Endothelial cell of umbilical vein (primary cell): ENCODE results near the gene ZNF423. TPM values are rescaled to one million over a fixed set of nuclear protein-coding genes. Genes with fewer than 3 reads are reported as not detected.

Experiments used
- BruUV-seq: library from RNA; stranded (reverse); fragments of 400-500 nt; replicated peaks from 2 replicates; lab custom pipeline; 2021; lab: Mats Ljungman, UMichigan
- CTCF ChIA-PET: fragments of 300-600, 350-600 bp; sonication (Branson Sonifier 250); formaldehyde crosslinking; loops from one replicate; lab custom pipeline; 2021; ENCODE audit warnings: antibody characterized with exemption, inconsistent platforms; lab: Charles Lee
- POLR2A ChIA-PET: fragments of 300-600, 350-600 bp; sonication (Branson Sonifier 250); formaldehyde crosslinking; loops from one replicate; lab custom pipeline; 2021; ENCODE audit warnings: antibody characterized with exemption, inconsistent platforms; lab: Charles Lee
- DNase-seq: peaks from one replicate; pipeline ENCODE4 v3.0.0-alpha.2; 2011; ENCODE audit warnings: low read depth, low spot score
- FAIRE-seq: peaks from 2 replicates; lab custom pipeline; 2011; peaks lifted over from hg19 to GRCh38; lab: Jason Lieb, UNC
- H2AFZ ChIP-seq: 2 replicates; pipeline ENCODE4 v1.6.0; 2012; ENCODE audit warnings: low read depth, low read length, control low read depth, inconsistent platforms
- H3K27ac ChIP-seq: 2 replicates; pipeline ENCODE4 v1.5.1; 2011; ENCODE audit warnings: low read depth, mild to moderate bottlenecking, control low read depth, low read length, moderate library complexity; ENCODE audit not compliant: insufficient read depth
- H3K27me3 ChIP-seq, 2 experiments: 2 replicates each; pipeline versions ENCODE4 v1.6.0 to v1.6.1; 2011; ENCODE audit warnings: low read length in 2 of 2, mixed read lengths in 1 of 2; ENCODE audit not compliant: control insufficient read depth in 2 of 2, insufficient read depth in 2 of 2
- H3K36me3 ChIP-seq, 2 experiments: 2 replicates in 1 of 2; 3 replicates in 1 of 2; pipeline ENCODE4 v1.5.1; 2011; ENCODE audit warnings: low read length in 2 of 2, mild to moderate bottlenecking in 1 of 2, moderate library complexity in 1 of 2; ENCODE audit not compliant: control insufficient read depth in 2 of 2, insufficient read depth in 2 of 2; ENCODE audit errors: extremely low read depth in 1 of 2
- H3K4me1 ChIP-seq: 3 replicates; pipeline ENCODE4 v1.5.1; 2011; ENCODE audit warnings: mild to moderate bottlenecking, low read length; ENCODE audit not compliant: control insufficient read depth, insufficient read depth; ENCODE audit errors: extremely low read depth
- H3K4me2 ChIP-seq: 2 replicates; pipeline ENCODE4 v1.6.1; 2011; ENCODE audit warnings: low read length, control low read depth, mixed read lengths; ENCODE audit not compliant: insufficient read depth
- H3K4me3 ChIP-seq, 3 experiments: fragments of 200-600 bp in 1 of 3; sonication (generic), shearing (Covaris generic) in 1 of 3; replicated peaks in 1 of 3; 2 replicates each; pipeline ENCODE4 v1.5.1; 2011 to 2016; ENCODE audit warnings: control low read depth in 3 of 3, low read length in 3 of 3, mild to moderate bottlenecking in 2 of 3, inconsistent platforms in 1 of 3, low read depth in 1 of 3, moderate library complexity in 1 of 3; ENCODE audit not compliant: insufficient read depth in 1 of 3
- H3K79me2 ChIP-seq: 2 replicates; pipeline ENCODE4 v1.6.0; 2012; ENCODE audit warnings: low read length, inconsistent platforms; ENCODE audit not compliant: control insufficient read depth, insufficient read depth
- H3K9ac ChIP-seq: replicated peaks from 2 replicates; pipeline ENCODE3; 2011; ENCODE audit warnings: low read length, control low read depth; ENCODE audit not compliant: insufficient read depth; ENCODE audit errors: extremely low read depth
- H3K9me1 ChIP-seq: replicated peaks from 3 replicates; pipeline ENCODE4 v1.6.0; 2011; ENCODE audit warnings: mild to moderate bottlenecking, low read length; ENCODE audit not compliant: control insufficient read depth, insufficient read depth; ENCODE audit errors: extremely low read depth
- H3K9me3 ChIP-seq: replicated peaks from 2 replicates; pipeline ENCODE4 v1.5.1; 2012; ENCODE audit warnings: low read length, inconsistent platforms; ENCODE audit not compliant: control insufficient read depth, insufficient read depth
- H4K20me1 ChIP-seq: replicated peaks from 2 replicates; pipeline ENCODE3; 2011; ENCODE audit warnings: mild to moderate bottlenecking, low read length; ENCODE audit not compliant: control insufficient read depth, insufficient read depth; ENCODE audit errors: extremely low read depth
- EZH2 ChIP-seq: IDR thresholded peaks from 2 replicates; pipeline ENCODE4 v1.6.1; 2012; ENCODE audit warnings: borderline replicate concordance, low read depth, mild to moderate bottlenecking, moderate library complexity, low read length, inconsistent platforms; ENCODE audit not compliant: severe bottlenecking
- JUN ChIP-seq: IDR thresholded peaks from 2 replicates; pipeline ENCODE4 v1.6.1; 2011; ENCODE audit warnings: borderline replicate concordance, low read depth; ENCODE audit not compliant: insufficient read length, insufficient read depth
- MYC ChIP-seq: IDR thresholded peaks from one replicate; pipeline ENCODE4 v1.6.1; 2011; ENCODE audit warnings: mild to moderate bottlenecking, low read depth, low read length
- POLR2A ChIP-seq: IDR thresholded peaks from 2 replicates; pipeline ENCODE4 v1.6.1; 2012; ENCODE audit warnings: low read depth, mild to moderate bottlenecking, control low read depth, low read length
- POLR2AphosphoS5 ChIP-seq: IDR thresholded peaks from 2 replicates; pipeline ENCODE4 v1.6.1; 2012; ENCODE audit warnings: low read depth, mild to moderate bottlenecking, control low read depth, low read length, moderate library complexity; ENCODE audit not compliant: insufficient read depth
- dilution Hi-C: fragments of 300-500 bp; cut with MboI; formaldehyde crosslinking; loops from one replicate; pipeline ENCODE4 v1.15.0; 2019; ENCODE audit warnings: low sequenced_read_pairs; ENCODE audit not compliant: extremely low pct_ligation_motif_present
- intact Hi-C: fragments of 100-400 bp; cut with micrococcal nuclease; formaldehyde crosslinking; loops from one replicate; pipeline ENCODE4 v1.10.0; 2022
- polyA plus RNA-seq, 4 experiments: library from polyadenylated mRNA; depleted of rRNA in 3 of 4; stranded (reverse) in 3 of 4; unstranded in 1 of 4; fragments of >200 nt; gene quantifications; 2 replicates each; pipeline versions ENCODE4 v1.2.1 to v1.2.3, GENCODE V29; 2011 to 2012; ENCODE audit warnings: missing spikeins in 1 of 4
- total RNA-seq: library from RNA; stranded (reverse); gene quantifications from 2 replicates; pipeline ENCODE4 v1.2.3, GENCODE V29; 2021
- TF ChIP-seq, protein P1 (sequence below), 2 donors: IDR thresholded peaks; 1 replicate in 1 of 2; 2 replicates in 1 of 2; pipeline ENCODE4 v1.5.1; 2011; ENCODE audit warnings: low read length in 2 of 2, mild to moderate bottlenecking in 2 of 2, moderate library complexity in 2 of 2, control low read depth in 1 of 2, inconsistent platforms in 1 of 2, low read depth in 1 of 2; ENCODE audit not compliant: insufficient read depth in 1 of 2; ENCODE audit errors: extremely low read depth in 1 of 2
- TF ChIP-seq, protein P2 (sequence below): IDR thresholded peaks from 2 replicates; pipeline ENCODE4 v1.6.1; 2011; ENCODE audit not compliant: insufficient read depth, insufficient read length

The ZNF423 gene
- total and polyA plus RNA-seq, 2 donors (not counting 3 experiments of a cell fraction or from before 2014, with no cell fraction given), result 2.2 to 8.1 TPM

DNA sequence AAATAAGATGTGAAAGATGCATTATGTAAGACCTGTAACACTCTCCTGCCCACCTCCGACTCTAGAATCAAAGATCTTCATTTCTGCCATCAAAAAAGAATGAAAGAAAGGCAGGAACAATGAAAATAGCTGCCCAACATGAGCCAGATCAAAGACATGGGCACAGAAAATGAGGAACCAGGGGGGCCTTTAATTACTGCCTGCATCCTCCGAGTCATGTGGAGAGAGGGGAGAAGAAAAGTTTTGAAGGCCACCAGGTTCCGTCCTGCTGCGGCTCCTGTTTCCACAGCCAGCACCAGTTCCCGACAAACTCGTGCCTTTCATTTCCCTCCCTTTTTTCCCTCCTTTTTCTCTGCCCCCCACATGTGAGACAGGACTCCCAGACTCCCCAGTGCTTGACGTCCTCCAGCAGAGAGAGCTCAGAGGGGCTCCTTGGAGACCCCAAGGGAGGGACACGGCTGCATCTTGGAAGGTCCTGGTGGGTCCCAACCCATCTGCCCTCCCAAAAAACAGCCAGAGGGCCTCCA is 168.4 kb downstream of the ZNF423 start:
- POLR2A ChIA-PET, result interaction anchor here (0.7 kb wide), 1 partner anchor 172 kb away, joined by 7 read pairs; no protein-coding TSS in a partner anchor
- CTCF ChIA-PET, result interaction anchor here (0.7 to 0.8 kb wide), 4 partner anchors 30 to 193 kb away, joined by 3 to 4 read pairs (median 3); no protein-coding TSS in a partner anchor
- FAIRE-seq, result no peak
- intact Hi-C loops (no loop called here), dilution Hi-C loops (no loop called here)
- TF ChIP-seq MYC (no peak), POLR2AphosphoS5 (no peak), POLR2A (no peak), EZH2 (no peak), JUN (no peak)
- TF ChIP-seq, protein P1, sequence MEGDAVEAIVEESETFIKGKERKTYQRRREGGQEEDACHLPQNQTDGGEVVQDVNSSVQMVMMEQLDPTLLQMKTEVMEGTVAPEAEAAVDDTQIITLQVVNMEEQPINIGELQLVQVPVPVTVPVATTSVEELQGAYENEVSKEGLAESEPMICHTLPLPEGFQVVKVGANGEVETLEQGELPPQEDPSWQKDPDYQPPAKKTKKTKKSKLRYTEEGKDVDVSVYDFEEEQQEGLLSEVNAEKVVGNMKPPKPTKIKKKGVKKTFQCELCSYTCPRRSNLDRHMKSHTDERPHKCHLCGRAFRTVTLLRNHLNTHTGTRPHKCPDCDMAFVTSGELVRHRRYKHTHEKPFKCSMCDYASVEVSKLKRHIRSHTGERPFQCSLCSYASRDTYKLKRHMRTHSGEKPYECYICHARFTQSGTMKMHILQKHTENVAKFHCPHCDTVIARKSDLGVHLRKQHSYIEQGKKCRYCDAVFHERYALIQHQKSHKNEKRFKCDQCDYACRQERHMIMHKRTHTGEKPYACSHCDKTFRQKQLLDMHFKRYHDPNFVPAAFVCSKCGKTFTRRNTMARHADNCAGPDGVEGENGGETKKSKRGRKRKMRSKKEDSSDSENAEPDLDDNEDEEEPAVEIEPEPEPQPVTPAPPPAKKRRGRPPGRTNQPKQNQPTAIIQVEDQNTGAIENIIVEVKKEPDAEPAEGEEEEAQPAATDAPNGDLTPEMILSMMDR (IDR thresholded peaks at IDR 0.05; ENCODE audit: extremely low read depth in 1 of 2, insufficient read depth in 1 of 2, low read depth in 1 of 2, low read length in 2 of 2), result no peak
- TF ChIP-seq, protein P2, sequence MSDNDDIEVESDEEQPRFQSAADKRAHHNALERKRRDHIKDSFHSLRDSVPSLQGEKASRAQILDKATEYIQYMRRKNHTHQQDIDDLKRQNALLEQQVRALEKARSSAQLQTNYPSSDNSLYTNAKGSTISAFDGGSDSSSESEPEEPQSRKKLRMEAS, result no peak
- Histone ChIP-seq H3K79me2 (no peaks in the 10 kb centered on the region), H4K20me1 (no peaks in the 10 kb centered on the region), H3K27ac (no peak overlapping the region), H2AFZ (no peak overlapping the region), H3K36me3 (no peaks in the 10 kb centered on the region), H3K4me1 (no peaks in the 10 kb centered on the region), H3K4me3 (no peak overlapping the region), H3K9ac (no peak overlapping the region), H3K9me3 (no peaks in the 10 kb centered on the region), H3K27me3 (no peaks in the 10 kb centered on the region), H3K4me2 (no peak overlapping the region), H3K9me1 (no peaks in the 10 kb centered on the region)
- BruUV-seq, result no TSS peak
- DNase-seq, result no peak
